Superior temporal gyrus (tissue), 1 donor: ENCODE results near the gene RDM1.

Experiments used
- DNase-seq: peaks from one replicate; pipeline ENCODE4 v3.0.0-alpha.2; 2016; ENCODE audit errors: extremely low spot score

Gene RDM1

GRCh38 chr17:35932586-35932985 is 2.0 kb upstream of the RDM1 start:
- DNase-seq: no peak

- no peak for DNase-seq
Measured at GRCh38 chr17:35931794-35932425, 1.3 kb upstream of the RDM1 start.

- no peak for DNase-seq
Measured at GRCh38 chr17:35927714-35928113, 2.9 kb downstream of the RDM1 start.

- no peak for DNase-seq
Measured at GRCh38 chr17:35923609-35924114, 6.9 kb downstream of the RDM1 start.

- no peak for DNase-seq
Measured at GRCh38 chr17:35920229-35920628, 10.3 kb downstream of the RDM1 start.

- DNase-seq: no peak
Measured at GRCh38 chr17:35918665-35919064, 11.9 kb downstream of the RDM1 start.

GRCh38 chr17:35917519-35918213 is 12.9 kb downstream of the RDM1 start:
- no peak for DNase-seq

- no peak for DNase-seq
Measured at GRCh38 chr17:35915153-35915964, 15.2 kb downstream of the RDM1 start.

GRCh38 chr17:35914354-35914753 is 16.2 kb downstream of the RDM1 start:
- no peak for DNase-seq

GRCh38 chr17:35913609-35914008 is 17.0 kb downstream of the RDM1 start:
- DNase-seq: no peak

- DNase-seq: no peak
Measured at GRCh38 chr17:35912942-35913341, 17.6 kb downstream of the RDM1 start.

GRCh38 chr17:35912339-35912912 is 18.1 kb downstream of the RDM1 start:
- no peak for DNase-seq

GRCh38 chr17:35909408-35909807 is 21.2 kb downstream of the RDM1 start:
- DNase-seq: no peak

GRCh38 chr17:35907691-35908090 is 22.9 kb downstream of the RDM1 start:
- DNase-seq: no peak

- no peak for DNase-seq
Measured at GRCh38 chr17:35906926-35907637, 23.5 kb downstream of the RDM1 start.

- DNase-seq: no peak
Measured at GRCh38 chr17:35906191-35906925, 24.2 kb downstream of the RDM1 start.

GRCh38 chr17:35903451-35903850 is 27.1 kb downstream of the RDM1 start:
- DNase-seq: no peak

GRCh38 chr17:35901631-35902175 is 28.9 kb downstream of the RDM1 start:
- no peak for DNase-seq

GRCh38 chr17:35900708-35901480 is 29.7 kb downstream of the RDM1 start:
- no peak for DNase-seq

GRCh38 chr17:35900280-35900679 is 30.3 kb downstream of the RDM1 start:
- DNase-seq: no peak
